Smooth muscle cell (in vitro differentiated cells): ENCODE results near the gene GRN. TPM values are rescaled to one million over a fixed set of nuclear protein-coding genes. Genes with fewer than 3 reads are reported as not detected.

Experiments
- DNase-seq: peaks from one replicate; lab custom pipeline; 2025; ENCODE audit not compliant: unreplicated experiment; lab: John Stamatoyannopoulos, UW
- H2AFZ ChIP-seq: fragments of 200-600 bp; sonication (generic); 2 replicates; pipeline ENCODE4 v1.6.0; 2016; ENCODE audit warnings: antibody characterized with exemption, low read depth, mild to moderate bottlenecking
- H3F3A ChIP-seq: fragments of 200-600 bp; sonication (generic); 2 replicates; pipeline ENCODE4 v1.6.0; 2017; ENCODE audit warnings: antibody characterized with exemption, low read depth
- H3K27ac ChIP-seq: fragments of 200-600 bp; sonication (generic); 2 replicates; pipeline ENCODE4 v1.5.1; 2016; ENCODE audit warnings: low read depth, mild to moderate bottlenecking
- H3K27me3 ChIP-seq: fragments of 200-600 bp; sonication (generic); 2 replicates; pipeline ENCODE4 v1.6.1; 2016; ENCODE audit warnings: low read depth, mild to moderate bottlenecking
- H3K36me3 ChIP-seq: fragments of 200-600 bp; sonication (generic); 2 replicates; pipeline ENCODE4 v1.5.1; 2016; ENCODE audit warnings: low read depth
- H3K4me1 ChIP-seq: fragments of 200-600 bp; sonication (generic); 2 replicates; pipeline ENCODE4 v1.5.1; 2016; ENCODE audit warnings: low read depth
- H3K4me2 ChIP-seq: fragments of 200-600 bp; sonication (generic); 2 replicates; pipeline ENCODE4 v1.6.0; 2016; ENCODE audit warnings: mild to moderate bottlenecking
- H3K4me3 ChIP-seq: fragments of 200-600 bp; sonication (generic); 2 replicates; pipeline ENCODE4 v1.5.1; 2016; ENCODE audit warnings: mild to moderate bottlenecking
- H3K79me2 ChIP-seq: fragments of 200-600 bp; sonication (generic); 2 replicates; pipeline ENCODE4 v1.6.0; 2016; ENCODE audit warnings: low read depth, mild to moderate bottlenecking
- H3K9ac ChIP-seq: fragments of 200-600 bp; sonication (generic); 2 replicates; pipeline ENCODE4 v1.6.0; 2016; ENCODE audit warnings: low read depth
- H3K9me3 ChIP-seq: fragments of 200-600 bp; sonication (generic); replicated peaks from 2 replicates; pipeline ENCODE4 v1.5.1; 2016; ENCODE audit warnings: low read depth
- H4K20me1 ChIP-seq: fragments of 200-600 bp; sonication (generic); 2 replicates; pipeline ENCODE4 v1.6.0; 2016; ENCODE audit warnings: low read depth
- WGBS: methylation state at CpG from one replicate; pipeline ENCODE4 v1.1.7; 2016; ENCODE audit warnings: low lambda C conversion rate; 5-methylcytosine and 5-hydroxymethylcytosine counted together
- polyA plus RNA-seq: library from polyadenylated mRNA; unstranded; fragments of >200 nt; fragmentation: Nextera tagmentation; extraction: Ambion mirVana; gene quantifications from 2 replicates; pipeline ENCODE4 v1.2.1, GENCODE V29; 2016
- total RNA-seq: library from RNA; depleted of rRNA; stranded (reverse); fragments of >200 nt; gene quantifications from 2 replicates; pipeline ENCODE4 v1.2.3, GENCODE V29; 2014
- TF ChIP-seq, protein P1 (sequence below): fragments of 200-600 bp; sonication (generic); IDR thresholded peaks from 2 replicates; pipeline ENCODE4 v1.5.1; 2017; ENCODE audit warnings: borderline replicate concordance, mild to moderate bottlenecking, antibody characterized with exemption; ENCODE audit not compliant: insufficient read depth, poor library complexity, severe bottlenecking

GRN gene
- total and polyA plus RNA-seq, 2 experiments from 2014 or later: 125 to 338 TPM

DNA sequence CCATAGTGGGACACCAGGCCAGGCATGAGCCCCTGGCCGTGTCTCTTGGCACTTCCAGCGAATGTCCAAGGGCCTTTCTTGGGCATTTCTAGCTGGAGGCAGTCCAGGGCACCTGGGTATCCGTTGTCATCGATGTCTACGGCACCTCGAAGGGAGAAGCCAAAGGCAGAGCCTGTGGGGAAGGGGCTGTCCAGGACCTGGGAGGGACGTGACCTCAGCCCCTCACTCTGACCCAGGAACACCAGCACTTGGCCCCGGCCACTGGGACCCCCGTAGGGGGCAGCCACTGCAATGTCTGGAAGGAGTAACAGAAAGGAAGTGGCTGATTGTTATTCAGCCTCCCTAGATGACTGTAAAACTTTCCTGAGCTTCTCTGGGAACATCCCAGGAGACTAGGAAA is 35.7 kb downstream of the GRN start:
- H3K4me2 ChIP-seq: no peak overlapping the region
- TF ChIP-seq, protein P1, sequence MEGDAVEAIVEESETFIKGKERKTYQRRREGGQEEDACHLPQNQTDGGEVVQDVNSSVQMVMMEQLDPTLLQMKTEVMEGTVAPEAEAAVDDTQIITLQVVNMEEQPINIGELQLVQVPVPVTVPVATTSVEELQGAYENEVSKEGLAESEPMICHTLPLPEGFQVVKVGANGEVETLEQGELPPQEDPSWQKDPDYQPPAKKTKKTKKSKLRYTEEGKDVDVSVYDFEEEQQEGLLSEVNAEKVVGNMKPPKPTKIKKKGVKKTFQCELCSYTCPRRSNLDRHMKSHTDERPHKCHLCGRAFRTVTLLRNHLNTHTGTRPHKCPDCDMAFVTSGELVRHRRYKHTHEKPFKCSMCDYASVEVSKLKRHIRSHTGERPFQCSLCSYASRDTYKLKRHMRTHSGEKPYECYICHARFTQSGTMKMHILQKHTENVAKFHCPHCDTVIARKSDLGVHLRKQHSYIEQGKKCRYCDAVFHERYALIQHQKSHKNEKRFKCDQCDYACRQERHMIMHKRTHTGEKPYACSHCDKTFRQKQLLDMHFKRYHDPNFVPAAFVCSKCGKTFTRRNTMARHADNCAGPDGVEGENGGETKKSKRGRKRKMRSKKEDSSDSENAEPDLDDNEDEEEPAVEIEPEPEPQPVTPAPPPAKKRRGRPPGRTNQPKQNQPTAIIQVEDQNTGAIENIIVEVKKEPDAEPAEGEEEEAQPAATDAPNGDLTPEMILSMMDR: no peak
- H3K36me3 ChIP-seq: no peaks in the 10 kb centered on the region
- peaks cover 13% of the 10 kb centered on the region for H3K27me3 ChIP-seq
- H3K9me3 ChIP-seq: no peaks in the 10 kb centered on the region
- H3F3A ChIP-seq: no peaks in the 10 kb centered on the region
- H3K4me1 ChIP-seq: no peaks in the 10 kb centered on the region
- no peaks in the 10 kb centered on the region for H4K20me1 ChIP-seq
- H3K27ac ChIP-seq: no peak overlapping the region
- no peak overlapping the region for H2AFZ ChIP-seq
- no peak overlapping the region for H3K9ac ChIP-seq
- 86% methylated on average over 9 of the region's 9 CpGs for WGBS
- no peaks in the 10 kb centered on the region for H3K79me2 ChIP-seq
- no peak for DNase-seq
- H3K4me3 ChIP-seq: no peak overlapping the region

GRCh38 chr17:44381810-44382305 is 36.8 kb downstream of the GRN start:
- H3K27ac ChIP-seq: no peak overlapping the region
- no peak overlapping the region for H3K4me2 ChIP-seq
- no peak overlapping the region for H3K4me3 ChIP-seq
- TF ChIP-seq, protein P1: no peak
- H2AFZ ChIP-seq: no peak overlapping the region
- no peaks in the 10 kb centered on the region for H3F3A ChIP-seq
- H4K20me1 ChIP-seq: no peaks in the 10 kb centered on the region
- no peaks in the 10 kb centered on the region for H3K79me2 ChIP-seq
- H3K36me3 ChIP-seq: no peaks in the 10 kb centered on the region
- no peaks in the 10 kb centered on the region for H3K4me1 ChIP-seq
- WGBS: 93% methylated on average over 4 of the region's 4 CpGs
- no peak overlapping the region for H3K9ac ChIP-seq
- no peaks in the 10 kb centered on the region for H3K9me3 ChIP-seq
- H3K27me3 ChIP-seq: peaks cover 13% of the 10 kb centered on the region
- DNase-seq: no peak

DNA sequence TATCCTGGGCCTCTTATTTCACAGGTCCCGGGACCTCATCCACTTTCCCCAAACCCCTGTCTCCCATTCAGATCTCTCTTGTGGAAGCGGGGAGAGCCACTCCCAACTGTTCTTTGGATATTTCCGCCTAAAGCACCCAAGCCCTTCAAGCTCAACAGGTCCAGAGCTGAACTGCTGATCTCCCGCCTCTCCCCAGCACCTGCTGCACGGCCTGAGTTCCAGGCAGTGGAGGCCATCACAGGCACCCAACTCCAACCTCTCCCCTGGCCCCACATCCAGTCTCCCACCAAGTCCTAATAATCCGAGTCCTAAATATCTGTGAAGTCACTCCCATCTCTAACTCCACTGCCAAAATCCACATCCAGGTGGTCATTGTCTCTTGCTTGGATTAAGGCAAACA is 37.8 kb downstream of the GRN start:
- no peak overlapping the region for H3K9ac ChIP-seq
- H3K27me3 ChIP-seq: peaks cover 13% of the 10 kb centered on the region
- TF ChIP-seq, protein P1: no peak
- H3F3A ChIP-seq: no peaks in the 10 kb centered on the region
- no peaks in the 10 kb centered on the region for H3K9me3 ChIP-seq
- H3K27ac ChIP-seq: no peak overlapping the region
- no peaks in the 10 kb centered on the region for H3K36me3 ChIP-seq
- no peak for DNase-seq
- H3K4me2 ChIP-seq: no peak overlapping the region
- H3K4me1 ChIP-seq: no peaks in the 10 kb centered on the region
- H3K79me2 ChIP-seq: no peaks in the 10 kb centered on the region
- 98% methylated on average over 6 of the region's 6 CpGs for WGBS
- no peak overlapping the region for H2AFZ ChIP-seq
- no peak overlapping the region for H3K4me3 ChIP-seq
- no peaks in the 10 kb centered on the region for H4K20me1 ChIP-seq

- TF ChIP-seq, protein P1: no peak
- H4K20me1 ChIP-seq: no peaks in the 10 kb centered on the region
- H3K9me3 ChIP-seq: no peaks in the 10 kb centered on the region
- H3F3A ChIP-seq: no peaks in the 10 kb centered on the region
- no peak overlapping the region for H3K4me2 ChIP-seq
- H3K9ac ChIP-seq: no peak overlapping the region
- no peaks in the 10 kb centered on the region for H3K36me3 ChIP-seq
- H2AFZ ChIP-seq: no peak overlapping the region
- no peak overlapping the region for H3K4me3 ChIP-seq
- H3K79me2 ChIP-seq: no peaks in the 10 kb centered on the region
- no peak overlapping the region for H3K27ac ChIP-seq
- DNase-seq: no peak
- 94% methylated on average over 15 of the region's 15 CpGs for WGBS
- H3K27me3 ChIP-seq: peaks cover 13% of the 10 kb centered on the region
- no peaks in the 10 kb centered on the region for H3K4me1 ChIP-seq
Observed at GRCh38 chr17:44383363-44383762, 38.3 kb downstream of the GRN start.
